A549 treated with AZD2906 at 1 μM for 4 hours (cell line): ENCODE measurements around the gene ZNF578. TPM values are rescaled to one million over a fixed set of nuclear protein-coding genes. Genes with fewer than 3 reads are reported as not detected.

Experiments used
- total RNA-seq: library from RNA; stranded (reverse); fragments of 200-300 nt; extraction: Qiagen RNA extraction; gene quantifications from 5 replicates; pipeline ENCODE4 v1.2.3, GENCODE V29; 2022

ZNF578 gene
- total RNA-seq, result not detected in 5 replicates

GRCh38 chr19:52453324-52454094 is at the start of gene ZNF578:
TSS of gene ZNF578 (plus strand) at chr19:52453553. CDS start at chr19:52501846, 48,293 bp downstream.

GRCh38 chr19:52428937-52429336 is 24.4 kb upstream of the ZNF578 start, which contains the start of gene ZNF534:
TSS of gene ZNF534 (plus strand) at chr19:52429148. CDS start at chr19:52431475, 2,327 bp downstream.

GRCh38 chr19:52527134-52527955 is 74.0 kb downstream of the ZNF578 start, which contains the start of gene ZNF808:
TSS of gene ZNF808 (plus strand) at chr19:52527668. CDS start at chr19:52543285, 15,617 bp downstream.

Other genes starting within 250 kb of the ZNF578 start
- gene ZNF766, start 184.0 kb upstream of the ZNF578 start, total RNA-seq, result 6.6 to 11.2 TPM (median 8.3 TPM) in 5 replicates
- gene ZNF480, start 156.4 kb upstream of the ZNF578 start, total RNA-seq, result 6.1 to 17.9 TPM (median 16.3 TPM) in 5 replicates
- not detected in 5 replicates for gene ZNF610, start 117.3 kb upstream of the ZNF578 start, total RNA-seq
- gene ZNF880, start 83.6 kb upstream of the ZNF578 start, total RNA-seq, result 0.63 to 1.5 TPM (median 0.81 TPM) in 5 replicates
- 0.24 to 0.27 TPM in 2 of 5 replicates, not detected in the others for gene ZNF528, start 55.7 kb upstream of the ZNF578 start, total RNA-seq
- not detected in 5 replicates for gene ZNF534, start 24.4 kb upstream of the ZNF578 start, total RNA-seq
- gene ZNF808, start 74.1 kb downstream of the ZNF578 start, total RNA-seq, result 0.04 to 0.11 TPM (median 0.10 TPM) in 5 replicates
- gene ZNF701, start 116.7 kb downstream of the ZNF578 start, total RNA-seq, result 0.09 to 0.29 TPM (median 0.26 TPM) in 5 replicates
- gene ZNF83, start 184.8 kb downstream of the ZNF578 start, total RNA-seq, result 0.03 to 0.11 TPM (median 0.07 TPM) in 5 replicates